ENCODE results near the gene PPARA.

GRCh38 chr22:46240506-46240905 lies 90.2 kb downstream of the PPARA start:
- no peak for TF ChIP-seq EZH2 (IDR thresholded peaks at IDR 0.05; ENCODE audit: borderline replicate concordance, low read length)
- no peak for TF ChIP-seq CTCF (IDR thresholded peaks at IDR 0.05; ENCODE audit: low read length)

All from OCI-LY1 (cell line).